GM12878 (cell line): ENCODE results near the gene GH2.
"Not testable (repeated sequence)": the region's sequence is repeated elsewhere in the genome, so short reads cannot be mapped to it uniquely, and the experiment has no call there.

Experiments
- CBFB ChIP-seq: IDR thresholded peaks from 2 replicates; pipeline ENCODE4 v1.6.1; 2016; ENCODE audit warnings: antibody characterized with exemption, low read depth
- CHD4 ChIP-seq: fragments of 200-600 bp; sonication (generic); IDR thresholded peaks from 2 replicates; pipeline ENCODE4 v1.6.1; 2016; ENCODE audit warnings: mild to moderate bottlenecking
- CREB1 ChIP-seq: IDR thresholded peaks from 2 replicates; pipeline ENCODE4 v1.6.1; 2012; ENCODE audit warnings: low read depth, mild to moderate bottlenecking, inconsistent platforms
- CTCF ChIP-seq, 3 experiments: IDR thresholded peaks in 2 of 3; conservative IDR thresholded peaks in 1 of 3; 2 replicates each; pipeline ENCODE4 v1.5.1; 2011; ENCODE audit warnings: low read depth in 3 of 3, low read length in 3 of 3, mild to moderate bottlenecking in 3 of 3, control low read depth in 2 of 3, moderate library complexity in 2 of 3, inconsistent platforms in 1 of 3, mixed read lengths in 1 of 3; ENCODE audit not compliant: control insufficient read depth in 2 of 3, insufficient read depth in 1 of 3; ENCODE audit errors: extremely low read depth in 1 of 3
- EP300 ChIP-seq, 2 experiments: fragments of 150-350 bp in 1 of 2; IDR thresholded peaks; 2 replicates each; pipeline ENCODE4 v1.6.1; 2011 to 2012; ENCODE audit warnings: low read depth in 2 of 2, low read length in 2 of 2, borderline replicate concordance in 1 of 2, improper control_type of control experiment in 1 of 2, inconsistent platforms in 1 of 2; ENCODE audit not compliant: control insufficient read depth in 1 of 2
- FOS ChIP-seq: IDR thresholded peaks from 3 replicates; pipeline ENCODE4 v1.6.1; 2011; ENCODE audit warnings: borderline replicate concordance; ENCODE audit not compliant: insufficient read length; ENCODE audit errors: extremely low read depth
- PKNOX1 ChIP-seq: fragments of 450-650 bp; IDR thresholded peaks from 2 replicates; pipeline ENCODE4 v1.6.1; 2016; ENCODE audit warnings: mild to moderate bottlenecking
- RBBP5 ChIP-seq: fragments of 200-600 bp; sonication (generic); conservative IDR thresholded peaks from 2 replicates; pipeline ENCODE4 v1.6.1; 2016
- REST ChIP-seq: IDR thresholded peaks from 2 replicates; pipeline ENCODE4 v1.6.1; 2012; ENCODE audit warnings: mild to moderate bottlenecking, low read depth, low read length
- TBL1XR1 ChIP-seq: IDR thresholded peaks from 2 replicates; pipeline ENCODE4 v1.6.1; 2012; ENCODE audit warnings: low read depth, low read length, improper control_type of control experiment
- ZBTB11 ChIP-seq: fragments of 450-650 bp; formaldehyde crosslinking; IDR thresholded peaks from 2 replicates; pipeline ENCODE4 v1.5.0; 2022; ENCODE audit warnings: mild to moderate bottlenecking, missing genetic modification characterization

- not testable (repeated sequence) for TF ChIP-seq FOS; EP300 (IDR thresholded peaks at IDR 0.05; ENCODE audit: borderline replicate concordance in 1 of 2, control insufficient read depth in 1 of 2, low read depth in 2 of 2, low read length in 2 of 2); CBFB; CHD4; ZBTB11 (CRISPR knock-in tag); RBBP5; PKNOX1; TBL1XR1; CREB1; REST
- peak in 2 of 3 experiments; percentile 21 to 23; a peak in 2 of 6 replicates for TF ChIP-seq CTCF (IDR thresholded peaks at IDR 0.05 in 2 of 3, conservative IDR thresholded peaks at IDR 0.05 in 1 of 3; ENCODE audit: control insufficient read depth in 2 of 3, extremely low read depth in 1 of 3, insufficient read depth in 1 of 3, low read depth in 3 of 3, low read length in 3 of 3)
Measured at GRCh38 chr17:63907161-63907778, 25.5 kb upstream of the GH2 start.
